ENCODE results near the gene CENPA. TPM values are rescaled to one million over a fixed set of nuclear protein-coding genes. Genes with fewer than 3 reads are reported as not detected.
A peak's percentile ranks its signal among the peaks of the same experiment; 100 is the strongest.
"Not testable (repeated sequence)": the region's sequence is repeated elsewhere in the genome, so short reads cannot be mapped to it uniquely, and the experiment has no call there.

CENPA gene
- total RNA-seq, 1 donor = 2.2 TPM

GRCh38 chr2:26786207-26787028 is 562 bp downstream of the CENPA start:
- peaks cover 5% of the 10 kb centered on the region for H3K36me3 ChIP-seq (ENCODE audit: insufficient read depth, low read length)
- H3K4me3 ChIP-seq (ENCODE audit: insufficient read depth, low read length) = peak overlapping the region; percentile 89
- peaks cover 51% of the 10 kb centered on the region for H3K79me2 ChIP-seq (ENCODE audit: insufficient read depth, low read length)
- H4K20me1 ChIP-seq (ENCODE audit: insufficient read depth, low read length) = no peaks in the 10 kb centered on the region
- H3K27me3 ChIP-seq (ENCODE audit: insufficient read depth, low read length) = no peaks in the 10 kb centered on the region
- H3K9me3 ChIP-seq (ENCODE audit: low read depth, low read length) = no peaks in the 10 kb centered on the region
- H3K27ac ChIP-seq (ENCODE audit: low read depth, low read length) = peak overlapping the region; percentile 51
- H3K4me2 ChIP-seq (ENCODE audit: insufficient read depth, low read length) = peak overlapping the region; percentile 83
- TF ChIP-seq CTCF (IDR thresholded peaks at IDR 0.05; ENCODE audit: extremely low read depth, low read depth, low read length) = no peak
- peak overlapping the region; percentile 92 for H2AFZ ChIP-seq (ENCODE audit: low read length)
- H3K4me1 ChIP-seq (ENCODE audit: insufficient read depth, low read length) = peaks cover 12% of the 10 kb centered on the region
- DNase-seq (ENCODE audit: insufficient read length, low spot score, missing footprints) = peak; percentile 84

GRCh38 chr2:26792720-26793119 is 6.9 kb downstream of the CENPA start:
- Histone ChIP-seq H3K36me3 (ENCODE audit: insufficient read depth, low read length) (peaks cover 31% of the 10 kb centered on the region), H4K20me1 (ENCODE audit: insufficient read depth, low read length) (no peaks in the 10 kb centered on the region), H2AFZ (ENCODE audit: low read length) (no peak overlapping the region), H3K79me2 (ENCODE audit: insufficient read depth, low read length) (peaks cover 44% of the 10 kb centered on the region), H3K27ac (ENCODE audit: low read depth, low read length) (peak overlapping the region; percentile 2), H3K9me3 (ENCODE audit: low read depth, low read length) (no peaks in the 10 kb centered on the region), H3K4me1 (ENCODE audit: insufficient read depth, low read length) (no peaks in the 10 kb centered on the region), H3K4me3 (ENCODE audit: insufficient read depth, low read length) (no peak overlapping the region), H3K4me2 (ENCODE audit: insufficient read depth, low read length) (no peak overlapping the region), H3K27me3 (ENCODE audit: insufficient read depth, low read length) (no peaks in the 10 kb centered on the region)
- no peak for TF ChIP-seq CTCF (IDR thresholded peaks at IDR 0.05; ENCODE audit: extremely low read depth, low read depth, low read length)
- DNase-seq (ENCODE audit: insufficient read length, low spot score, missing footprints) = no peak

GRCh38 chr2:26793518-26793917 is 7.7 kb downstream of the CENPA start:
- DNase-seq (ENCODE audit: insufficient read length, low spot score, missing footprints) = no peak
- Histone ChIP-seq H3K36me3 (ENCODE audit: insufficient read depth, low read length) (peaks cover 31% of the 10 kb centered on the region), H3K27me3 (ENCODE audit: insufficient read depth, low read length) (no peaks in the 10 kb centered on the region), H3K4me1 (ENCODE audit: insufficient read depth, low read length) (no peaks in the 10 kb centered on the region), H3K79me2 (ENCODE audit: insufficient read depth, low read length) (peaks cover 36% of the 10 kb centered on the region), H3K4me3 (ENCODE audit: insufficient read depth, low read length) (no peak overlapping the region), H4K20me1 (ENCODE audit: insufficient read depth, low read length) (no peaks in the 10 kb centered on the region), H2AFZ (ENCODE audit: low read length) (no peak overlapping the region), H3K27ac (ENCODE audit: low read depth, low read length) (no peak overlapping the region), H3K9me3 (ENCODE audit: low read depth, low read length) (no peaks in the 10 kb centered on the region), H3K4me2 (ENCODE audit: insufficient read depth, low read length) (no peak overlapping the region)
- TF ChIP-seq CTCF (IDR thresholded peaks at IDR 0.05; ENCODE audit: extremely low read depth, low read depth, low read length) = no peak

DNA sequence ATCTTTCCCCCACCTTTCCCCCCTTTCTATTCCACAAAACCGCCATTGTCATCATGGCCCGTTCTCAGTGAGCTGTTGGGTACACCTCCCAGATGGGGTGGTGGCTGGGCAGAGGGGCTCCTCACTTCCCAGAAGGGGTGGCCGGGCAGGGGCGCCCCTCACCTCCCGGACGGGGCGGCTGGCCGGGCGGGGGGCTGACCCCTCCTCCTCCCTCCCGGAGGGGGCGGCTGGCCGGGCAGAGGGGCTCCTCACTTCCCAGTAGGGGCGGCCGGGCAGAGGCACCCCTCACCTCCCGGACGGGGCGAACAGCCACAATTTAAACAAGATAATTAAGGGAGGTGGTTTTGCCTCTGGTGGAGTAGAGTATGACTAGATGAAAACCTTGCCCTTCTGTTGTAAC is 9.3 kb downstream of the CENPA start:
- H3K36me3 ChIP-seq (ENCODE audit: insufficient read depth, low read length) = peaks cover 31% of the 10 kb centered on the region

More for the DNA sequence above, 9.3 kb downstream of the CENPA start:
- H3K27me3 ChIP-seq (ENCODE audit: insufficient read depth, low read length); H3K4me1 ChIP-seq (ENCODE audit: insufficient read depth, low read length); H3K27ac ChIP-seq (ENCODE audit: low read depth, low read length); H3K9me3 ChIP-seq (ENCODE audit: low read depth, low read length); H4K20me1 ChIP-seq (ENCODE audit: insufficient read depth, low read length); H3K4me2 ChIP-seq (ENCODE audit: insufficient read depth, low read length); H3K4me3 ChIP-seq (ENCODE audit: insufficient read depth, low read length); H2AFZ ChIP-seq (ENCODE audit: low read length); DNase-seq (ENCODE audit: insufficient read length, low spot score, missing footprints): not testable (repeated sequence)
- peaks cover 20% of the 10 kb centered on the region for H3K79me2 ChIP-seq (ENCODE audit: insufficient read depth, low read length)
